ENCODE measurements around the gene NRXN3. TPM values are rescaled to one million over a fixed set of nuclear protein-coding genes. Genes with fewer than 3 reads are reported as not detected.

Gene NRXN3
- total RNA-seq, 1 donor from 2014 or later = 11.4 TPM

DNA sequence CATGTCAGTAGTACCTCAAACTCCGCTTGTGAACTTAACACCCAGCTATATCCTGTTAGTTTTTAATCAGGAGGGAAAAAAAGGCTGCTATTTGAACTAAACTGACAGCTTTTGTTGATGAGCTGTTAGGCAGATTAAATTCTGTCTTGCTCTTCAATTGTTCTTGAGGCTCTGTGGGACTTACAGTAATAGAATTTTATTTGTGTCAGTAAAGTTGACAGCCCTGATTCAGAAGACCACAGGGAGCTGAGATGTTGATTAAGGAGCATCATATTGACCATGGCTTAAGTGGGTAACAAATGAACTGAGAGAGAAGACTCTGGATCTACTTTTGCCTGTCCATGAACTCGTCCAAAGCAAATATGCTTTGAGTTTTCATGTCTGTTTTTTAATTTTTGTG lies 1418.2 kb downstream of the NRXN3 start:
- H3K27me3 Mint-ChIP-seq (ENCODE audit: low read depth) = no peaks in the 10 kb centered on the region
- no peak overlapping the region for H3K27ac Mint-ChIP-seq
- TF ChIP-seq, protein P1, sequence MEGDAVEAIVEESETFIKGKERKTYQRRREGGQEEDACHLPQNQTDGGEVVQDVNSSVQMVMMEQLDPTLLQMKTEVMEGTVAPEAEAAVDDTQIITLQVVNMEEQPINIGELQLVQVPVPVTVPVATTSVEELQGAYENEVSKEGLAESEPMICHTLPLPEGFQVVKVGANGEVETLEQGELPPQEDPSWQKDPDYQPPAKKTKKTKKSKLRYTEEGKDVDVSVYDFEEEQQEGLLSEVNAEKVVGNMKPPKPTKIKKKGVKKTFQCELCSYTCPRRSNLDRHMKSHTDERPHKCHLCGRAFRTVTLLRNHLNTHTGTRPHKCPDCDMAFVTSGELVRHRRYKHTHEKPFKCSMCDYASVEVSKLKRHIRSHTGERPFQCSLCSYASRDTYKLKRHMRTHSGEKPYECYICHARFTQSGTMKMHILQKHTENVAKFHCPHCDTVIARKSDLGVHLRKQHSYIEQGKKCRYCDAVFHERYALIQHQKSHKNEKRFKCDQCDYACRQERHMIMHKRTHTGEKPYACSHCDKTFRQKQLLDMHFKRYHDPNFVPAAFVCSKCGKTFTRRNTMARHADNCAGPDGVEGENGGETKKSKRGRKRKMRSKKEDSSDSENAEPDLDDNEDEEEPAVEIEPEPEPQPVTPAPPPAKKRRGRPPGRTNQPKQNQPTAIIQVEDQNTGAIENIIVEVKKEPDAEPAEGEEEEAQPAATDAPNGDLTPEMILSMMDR (IDR thresholded peaks at IDR 0.05; ENCODE audit: unreplicated experiment) = no peak
- H3K9me3 Mint-ChIP-seq = peaks cover 11% of the 10 kb centered on the region
- no peak for DNase-seq (ENCODE audit: low spot score in 2 of 2, unreplicated experiment in 2 of 2)
- peaks cover 9% of the 10 kb centered on the region for H3K36me3 Mint-ChIP-seq
- no peak overlapping the region for H3K4me3 Mint-ChIP-seq
- H3K4me1 Mint-ChIP-seq = peaks cover 35% of the 10 kb centered on the region

DNA sequence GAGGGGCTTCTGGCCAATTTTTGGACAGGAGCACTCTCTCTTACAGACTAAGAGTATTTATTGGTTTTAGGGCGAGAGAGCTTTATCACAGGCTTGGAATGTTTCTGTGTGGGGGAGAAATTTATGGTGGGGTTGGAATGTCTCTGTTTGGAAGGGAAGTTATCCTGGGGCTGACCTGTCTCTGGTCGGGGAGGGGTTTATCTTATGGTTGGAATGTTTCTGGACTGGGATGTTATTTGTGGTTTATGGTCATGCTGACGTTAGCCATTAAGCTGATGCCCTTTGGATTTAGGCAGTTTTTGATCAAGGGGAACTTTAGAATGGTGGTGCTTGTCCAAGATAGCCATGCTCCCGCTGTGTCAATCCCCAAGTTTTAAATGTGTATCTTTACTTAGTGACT lies 1426.4 kb downstream of the NRXN3 start:
- H3K4me3 Mint-ChIP-seq = no peak overlapping the region
- DNase-seq (ENCODE audit: low spot score in 2 of 2, unreplicated experiment in 2 of 2) = no peak
- no peaks in the 10 kb centered on the region for H3K27me3 Mint-ChIP-seq (ENCODE audit: low read depth)

DNA sequence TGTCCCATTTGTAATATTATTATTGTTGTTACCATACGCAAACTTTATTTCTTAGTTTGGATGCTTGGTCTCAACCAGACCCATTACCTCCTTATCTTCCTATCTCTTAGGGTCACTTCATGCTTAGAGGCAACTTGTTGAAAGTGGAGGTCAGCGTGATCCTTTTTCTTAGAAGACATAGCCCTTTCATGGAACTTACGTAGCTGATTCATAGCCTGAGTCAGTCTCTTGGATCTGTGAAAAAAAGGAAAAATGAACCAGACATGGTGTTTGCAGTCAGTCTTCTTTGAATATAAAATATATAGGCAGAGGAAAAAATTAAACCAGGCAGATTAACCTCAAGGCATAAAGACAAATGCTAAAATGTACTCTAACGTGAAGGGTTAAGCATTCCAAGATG lies 1427.4 kb downstream of the NRXN3 start:
- peaks cover 5% of the 10 kb centered on the region for H3K36me3 Mint-ChIP-seq
- peaks cover 15% of the 10 kb centered on the region for H3K9me3 Mint-ChIP-seq
- peaks cover 5% of the 10 kb centered on the region for H3K4me1 Mint-ChIP-seq
- no peaks in the 10 kb centered on the region for H3K27me3 Mint-ChIP-seq (ENCODE audit: low read depth)
- H3K4me3 Mint-ChIP-seq = no peak overlapping the region
- TF ChIP-seq, protein P1 (IDR thresholded peaks at IDR 0.05; ENCODE audit: unreplicated experiment) = no peak
- no peak overlapping the region for H3K27ac Mint-ChIP-seq
- DNase-seq (ENCODE audit: low spot score in 2 of 2, unreplicated experiment in 2 of 2) = no peak

More for the DNA sequence above, 1426.4 kb downstream of the NRXN3 start:
- Mint-ChIP-seq H3K4me1 (peaks cover 5% of the 10 kb centered on the region), H3K36me3 (peaks cover 5% of the 10 kb centered on the region), H3K9me3 (peaks cover 15% of the 10 kb centered on the region), H3K27ac (no peak overlapping the region)
- TF ChIP-seq, protein P1 (IDR thresholded peaks at IDR 0.05; ENCODE audit: unreplicated experiment) = no peak

DNA sequence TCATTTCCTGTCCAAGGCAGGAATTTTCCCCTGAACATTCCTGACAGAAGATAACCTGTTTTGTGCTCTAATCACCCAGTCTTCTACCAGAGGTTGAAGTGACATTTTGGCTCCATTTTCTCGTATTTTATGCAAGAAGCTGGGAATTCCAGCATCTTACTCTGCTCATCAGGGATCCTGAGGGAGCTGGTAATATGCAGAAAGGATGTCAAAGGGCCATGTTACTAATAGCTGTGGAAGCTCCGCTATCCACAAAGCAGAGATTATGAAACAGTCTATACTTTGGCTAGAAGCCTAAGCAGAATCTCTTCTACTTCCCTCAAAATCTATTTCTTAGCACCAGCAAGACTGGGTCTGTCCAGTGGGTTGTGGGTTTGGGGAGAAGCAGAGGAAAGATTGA lies 1428.2 kb downstream of the NRXN3 start:
- Mint-ChIP-seq H3K4me1 (no peaks in the 10 kb centered on the region), H3K36me3 (peaks cover 5% of the 10 kb centered on the region), H3K4me3 (no peak overlapping the region), H3K27ac (no peak overlapping the region), H3K27me3 (ENCODE audit: low read depth) (no peaks in the 10 kb centered on the region), H3K9me3 (peaks cover 15% of the 10 kb centered on the region)
- TF ChIP-seq, protein P1 (IDR thresholded peaks at IDR 0.05; ENCODE audit: unreplicated experiment) = no peak
- no peak for DNase-seq (ENCODE audit: low spot score in 2 of 2, unreplicated experiment in 2 of 2)

DNA sequence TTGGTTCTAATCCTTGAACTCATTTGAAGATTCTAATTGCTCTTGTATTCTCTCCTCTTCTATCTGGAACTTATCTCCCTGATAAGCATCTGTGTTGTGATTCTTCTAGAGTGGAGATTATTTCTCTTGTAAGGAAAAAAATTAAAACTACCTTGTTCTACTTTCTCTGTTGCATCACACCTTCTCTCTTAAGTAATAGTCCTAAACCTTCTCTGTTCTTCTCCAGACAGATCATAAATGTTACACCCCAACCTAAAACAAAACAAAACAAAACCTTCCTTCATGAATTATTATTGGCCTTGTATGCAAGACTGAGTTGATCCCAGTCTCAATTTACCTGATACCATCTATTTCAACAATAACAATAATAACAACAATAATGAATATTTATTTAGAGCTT lies 1429.1 kb downstream of the NRXN3 start:
- TF ChIP-seq, protein P1 (IDR thresholded peaks at IDR 0.05; ENCODE audit: unreplicated experiment) = no peak
- H3K9me3 Mint-ChIP-seq = peaks cover 15% of the 10 kb centered on the region
- H3K4me1 Mint-ChIP-seq = no peaks in the 10 kb centered on the region
- no peak overlapping the region for H3K27ac Mint-ChIP-seq
- peaks cover 5% of the 10 kb centered on the region for H3K36me3 Mint-ChIP-seq
- H3K4me3 Mint-ChIP-seq = no peak overlapping the region
- DNase-seq (ENCODE audit: low spot score in 2 of 2, unreplicated experiment in 2 of 2) = no peak
- no peaks in the 10 kb centered on the region for H3K27me3 Mint-ChIP-seq (ENCODE audit: low read depth)

DNA sequence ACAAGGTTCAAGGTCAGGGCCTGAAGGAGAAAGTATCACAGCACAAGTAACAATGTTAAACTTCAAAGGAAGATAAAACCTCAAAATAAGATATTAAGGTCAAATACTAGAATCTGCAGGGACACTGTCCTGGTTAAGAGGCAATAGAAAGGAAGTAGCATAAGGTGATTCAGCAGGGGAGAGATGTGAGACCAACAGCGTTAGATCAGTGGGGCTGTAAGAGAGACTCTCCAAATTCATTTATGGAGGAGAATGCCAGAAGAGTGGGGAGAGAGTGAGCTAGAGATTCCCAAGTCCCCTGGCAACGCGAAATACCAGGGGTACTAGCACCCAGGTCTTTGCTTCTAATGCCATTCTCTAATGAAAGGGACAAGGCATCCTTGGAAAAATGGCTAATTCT lies 1430.2 kb downstream of the NRXN3 start:
- TF ChIP-seq, protein P1 (IDR thresholded peaks at IDR 0.05; ENCODE audit: unreplicated experiment) = no peak
- Mint-ChIP-seq H3K36me3 (peaks cover 5% of the 10 kb centered on the region), H3K27ac (no peak overlapping the region), H3K27me3 (ENCODE audit: low read depth) (no peaks in the 10 kb centered on the region), H3K9me3 (peaks cover 15% of the 10 kb centered on the region), H3K4me1 (no peaks in the 10 kb centered on the region), H3K4me3 (no peak overlapping the region)
- DNase-seq (ENCODE audit: low spot score in 2 of 2, unreplicated experiment in 2 of 2) = no peak

Data from mesothelial cell of epicardium (in vitro differentiated cells).